PC-9 (cell line): ENCODE results near the gene NOS1AP. TPM values are rescaled to one million over a fixed set of nuclear protein-coding genes. Genes with fewer than 3 reads are reported as not detected.

Experiments
- BruUV-seq: library from RNA; stranded (reverse); fragments of 400-500 nt; replicated peaks from 2 replicates; lab custom pipeline; 2021; lab: Mats Ljungman, UMichigan
- CTCF ChIA-PET: fragments of 300-600 bp; sonication (Branson Sonifier 250); formaldehyde crosslinking; loops from one replicate; lab custom pipeline; 2022; ENCODE audit warnings: antibody characterized with exemption; lab: Charles Lee
- POLR2A ChIA-PET: fragments of 300-600 bp; sonication (Branson Sonifier 250); formaldehyde crosslinking; loops from one replicate; lab custom pipeline; 2022; ENCODE audit warnings: antibody characterized with exemption; ENCODE audit not compliant: unreplicated experiment; lab: Charles Lee
- DNase-seq, 2 experiments: peaks; one replicate each; pipeline versions ENCODE4 v3.0.0 to v3.0.0-alpha.2; 2015 to 2022; ENCODE audit warnings: mixed read lengths in 1 of 2
- H2AFZ ChIP-seq: fragments of 200-600 bp; sonication (generic); 2 replicates; pipeline ENCODE4 v1.8.1; 2017; ENCODE audit warnings: antibody characterized with exemption
- H3F3A ChIP-seq: fragments of 200-600 bp; sonication (generic); 2 replicates; pipeline ENCODE4 v1.8.1; 2017; ENCODE audit warnings: antibody characterized with exemption, mild to moderate bottlenecking, low read depth; ENCODE audit not compliant: insufficient read depth
- H3K27ac ChIP-seq: fragments of 200-600 bp; sonication (generic); 2 replicates; pipeline ENCODE4 v1.6.1; 2016; ENCODE audit warnings: mixed run types
- H3K27me3 ChIP-seq: fragments of 200-600 bp; sonication (generic); 2 replicates; pipeline ENCODE4 v1.6.1; 2016; ENCODE audit warnings: low read depth, mixed run types; ENCODE audit not compliant: insufficient read depth
- H3K36me3 ChIP-seq: fragments of 200-600 bp; sonication (generic); 2 replicates; pipeline ENCODE4 v1.6.1; 2016; ENCODE audit warnings: low read depth, mixed run types
- H3K4me1 ChIP-seq: fragments of 200-600 bp; sonication (generic); replicated peaks from 2 replicates; pipeline ENCODE4 v1.6.1; 2016; ENCODE audit warnings: mixed run types; ENCODE audit not compliant: insufficient read depth
- H3K4me2 ChIP-seq: fragments of 200-600 bp; sonication (generic); 2 replicates; pipeline ENCODE4 v1.6.1; 2017; ENCODE audit warnings: mixed run types
- H3K4me3 ChIP-seq: fragments of 200-600 bp; sonication (generic); 2 replicates; pipeline ENCODE4 v1.6.1; 2016; ENCODE audit warnings: mixed run types
- H3K79me2 ChIP-seq: fragments of 200-600 bp; sonication (generic); 2 replicates; pipeline ENCODE4 v1.6.1; 2017; ENCODE audit warnings: low read depth, mixed run types
- H3K9me2 ChIP-seq: fragments of 200-600 bp; sonication (generic); 2 replicates; pipeline ENCODE4 v1.8.1; 2017; ENCODE audit warnings: mild to moderate bottlenecking; ENCODE audit not compliant: insufficient read depth
- H3K9me3 ChIP-seq: fragments of 200-600 bp; sonication (generic); 2 replicates; pipeline ENCODE4 v1.8.1; 2016; ENCODE audit warnings: low read depth; ENCODE audit not compliant: insufficient read depth
- H4K20me1 ChIP-seq: fragments of 200-600 bp; sonication (generic); 2 replicates; pipeline ENCODE4 v1.8.1; 2017; ENCODE audit not compliant: insufficient read depth
- EZH2 ChIP-seq: fragments of 200-600 bp; sonication (generic); IDR thresholded peaks from 2 replicates; pipeline ENCODE4 v1.8.0; 2017; ENCODE audit warnings: antibody characterized with exemption, low read depth
- intact Hi-C: fragments of 100-400 bp; cut with micrococcal nuclease; formaldehyde crosslinking; loops from one replicate; pipeline ENCODE4 v1.10.0; 2022; ENCODE audit not compliant: unreplicated experiment
- total RNA-seq: library from RNA; stranded (reverse); gene quantifications from 2 replicates; pipeline ENCODE4 v1.2.3, GENCODE V29; 2021
- TF ChIP-seq, protein P1 (sequence below): fragments of 200-600 bp; sonication (generic); conservative IDR thresholded peaks from 2 replicates; pipeline ENCODE4 v1.6.1; 2017; ENCODE audit warnings: mixed run types, antibody characterized with exemption, mild to moderate bottlenecking, moderate library complexity

Gene NOS1AP
- total RNA-seq, 1 experiment from 2014 or later: 9.9 TPM

DNA sequence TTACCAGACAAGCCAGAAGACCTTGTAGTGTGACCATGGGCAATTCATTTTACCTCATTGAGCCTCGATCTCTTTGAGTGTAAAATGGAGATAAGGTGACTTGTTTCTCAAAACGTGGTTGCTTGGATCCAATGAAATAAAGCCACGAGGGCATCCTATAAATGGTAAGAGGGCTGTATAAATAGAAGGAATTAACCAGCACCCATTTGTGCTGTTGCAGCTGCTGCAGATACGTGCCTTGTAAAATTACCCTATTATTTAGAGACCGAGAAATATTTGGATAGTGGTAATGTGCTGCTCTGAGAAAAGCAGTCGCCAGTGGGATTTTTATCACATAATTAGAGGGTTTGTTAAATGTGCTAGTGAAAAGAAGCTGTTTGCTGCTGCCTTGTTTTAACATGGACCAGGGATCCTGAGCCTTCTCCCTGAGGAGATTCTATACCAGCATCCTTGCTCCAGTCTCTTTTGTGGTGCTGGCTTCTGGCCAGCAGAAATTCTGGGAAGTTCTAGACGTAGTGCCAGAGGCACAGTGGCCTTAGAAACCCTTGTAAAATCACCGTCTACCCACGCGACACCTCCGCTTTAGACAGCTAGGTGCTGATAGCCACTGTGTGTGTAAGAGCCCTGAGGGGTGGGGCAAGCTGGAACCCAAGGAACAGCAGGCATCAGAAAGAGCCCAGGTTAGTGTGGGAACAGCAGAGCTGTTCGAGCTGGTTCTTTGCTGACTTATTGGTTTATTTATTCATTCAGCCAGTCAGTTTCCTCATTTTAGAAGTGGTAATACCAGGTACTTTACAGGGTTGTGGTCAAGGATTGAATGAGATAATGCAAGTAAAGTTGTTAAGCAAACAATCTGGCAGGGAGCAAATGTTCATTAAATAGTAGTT lies 137.5 kb downstream of the NOS1AP start:
- Histone ChIP-seq H3K79me2 (peaks cover 93% of the 10 kb centered on the region), H3K36me3 (no peaks in the 10 kb centered on the region; the same call in 1 of the 2 replicates), H3F3A (peaks cover 23% of the 10 kb centered on the region), H4K20me1 (0 out of 2 replicates have a peak, but pooled peaks cover 19% of the 10 kb centered on the region), H3K9me3 (no peaks in the 10 kb centered on the region), H3K27me3 (no peaks in the 10 kb centered on the region), H3K4me1 (peaks cover 33% of the 10 kb centered on the region), H3K9me2 (no peaks in the 10 kb centered on the region), H3K4me2 (peak overlapping the region; percentile 52), H3K27ac (peak overlapping the region; percentile 60), H3K4me3 (no peak overlapping the region), H2AFZ (no peak overlapping the region)
- DNase-seq: peak in 1 of 2 experiments; percentile 97
- CTCF ChIA-PET: no interaction called here
- no peak for TF ChIP-seq EZH2
- TF ChIP-seq, protein P1, sequence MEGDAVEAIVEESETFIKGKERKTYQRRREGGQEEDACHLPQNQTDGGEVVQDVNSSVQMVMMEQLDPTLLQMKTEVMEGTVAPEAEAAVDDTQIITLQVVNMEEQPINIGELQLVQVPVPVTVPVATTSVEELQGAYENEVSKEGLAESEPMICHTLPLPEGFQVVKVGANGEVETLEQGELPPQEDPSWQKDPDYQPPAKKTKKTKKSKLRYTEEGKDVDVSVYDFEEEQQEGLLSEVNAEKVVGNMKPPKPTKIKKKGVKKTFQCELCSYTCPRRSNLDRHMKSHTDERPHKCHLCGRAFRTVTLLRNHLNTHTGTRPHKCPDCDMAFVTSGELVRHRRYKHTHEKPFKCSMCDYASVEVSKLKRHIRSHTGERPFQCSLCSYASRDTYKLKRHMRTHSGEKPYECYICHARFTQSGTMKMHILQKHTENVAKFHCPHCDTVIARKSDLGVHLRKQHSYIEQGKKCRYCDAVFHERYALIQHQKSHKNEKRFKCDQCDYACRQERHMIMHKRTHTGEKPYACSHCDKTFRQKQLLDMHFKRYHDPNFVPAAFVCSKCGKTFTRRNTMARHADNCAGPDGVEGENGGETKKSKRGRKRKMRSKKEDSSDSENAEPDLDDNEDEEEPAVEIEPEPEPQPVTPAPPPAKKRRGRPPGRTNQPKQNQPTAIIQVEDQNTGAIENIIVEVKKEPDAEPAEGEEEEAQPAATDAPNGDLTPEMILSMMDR: no peak; the same call in 1 of the 2 replicates
- POLR2A ChIA-PET: no interaction called here
- intact Hi-C loops: no loop called here
- BruUV-seq: no TSS peak

DNA sequence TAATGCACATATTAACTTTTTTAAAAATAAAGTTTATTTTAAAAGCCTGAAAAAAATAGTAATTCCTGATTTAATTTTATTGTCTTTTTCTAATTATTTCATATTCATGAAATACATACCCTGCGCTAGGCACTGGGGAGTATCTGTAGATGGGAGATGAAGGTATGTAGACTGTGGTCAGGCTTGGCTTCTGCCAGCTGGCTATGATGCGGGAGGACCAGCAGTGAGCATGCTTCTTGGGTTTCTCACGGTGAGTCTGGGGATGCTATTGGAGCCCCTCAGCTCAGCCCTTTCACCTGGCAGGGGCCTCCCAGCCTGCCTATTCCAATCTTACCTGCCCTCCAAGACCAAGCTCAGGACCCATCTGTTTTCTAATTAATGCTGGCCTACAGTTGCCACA lies 138.4 kb downstream of the NOS1AP start:
- no peaks in the 10 kb centered on the region for H3K9me2 ChIP-seq
- H3K4me3 ChIP-seq: no peak overlapping the region
- no peak overlapping the region; the same call in 1 of the 2 replicates for H3K27ac ChIP-seq
- 0 out of 2 replicates have a peak, but pooled peaks cover 19% of the 10 kb centered on the region for H4K20me1 ChIP-seq
- H3K36me3 ChIP-seq: no peaks in the 10 kb centered on the region; the same call in 1 of the 2 replicates
- H3K79me2 ChIP-seq: peaks cover 91% of the 10 kb centered on the region
- DNase-seq: no peak
- H3K9me3 ChIP-seq: no peaks in the 10 kb centered on the region
- CTCF ChIA-PET: no interaction called here
- H2AFZ ChIP-seq: no peak overlapping the region
- TF ChIP-seq EZH2: no peak
- TF ChIP-seq, protein P1: no peak
- intact Hi-C loops: no loop called here
- POLR2A ChIA-PET: no interaction called here
- no TSS peak for BruUV-seq
- H3K4me2 ChIP-seq: no peak overlapping the region
- peaks cover 38% of the 10 kb centered on the region for H3K4me1 ChIP-seq
- H3K27me3 ChIP-seq: no peaks in the 10 kb centered on the region
- H3F3A ChIP-seq: peaks cover 23% of the 10 kb centered on the region

DNA sequence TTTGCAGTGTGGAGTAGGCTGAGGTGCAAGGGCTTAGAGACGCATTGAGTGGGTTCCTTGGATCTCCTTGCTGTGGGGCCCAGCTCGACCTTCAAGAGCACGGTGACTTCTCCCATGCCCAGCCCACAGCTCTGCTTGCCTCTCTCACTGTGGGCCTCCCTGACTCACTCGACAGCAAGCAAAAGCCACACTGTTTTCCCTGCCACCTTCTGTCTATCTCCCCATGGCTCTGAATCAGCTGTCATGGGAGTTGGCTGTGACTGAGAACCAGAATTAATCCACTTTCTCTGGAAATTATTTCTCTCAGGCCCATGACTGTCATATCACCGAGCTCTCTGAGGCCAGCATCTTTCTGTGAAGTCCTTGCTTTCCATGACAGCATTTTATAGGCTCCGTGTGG lies 140.7 kb downstream of the NOS1AP start:
- Histone ChIP-seq H3K9me2 (no peaks in the 10 kb centered on the region), H3K4me1 (peaks cover 42% of the 10 kb centered on the region), H3K27ac (no peak overlapping the region), H3K9me3 (no peaks in the 10 kb centered on the region), H4K20me1 (peaks cover 33% of the 10 kb centered on the region; the same call in 1 of the 2 replicates), H3F3A (peaks cover 29% of the 10 kb centered on the region), H3K36me3 (no peaks in the 10 kb centered on the region), H3K4me3 (no peak overlapping the region), H3K79me2 (peaks cover 83% of the 10 kb centered on the region), H2AFZ (no peak overlapping the region), H3K4me2 (no peak overlapping the region), H3K27me3 (no peaks in the 10 kb centered on the region)
- TF ChIP-seq EZH2: no peak
- TF ChIP-seq, protein P1: no peak
- DNase-seq: no peak
- CTCF ChIA-PET: no interaction called here
- BruUV-seq: no TSS peak
- POLR2A ChIA-PET: no interaction called here
- intact Hi-C loops: no loop called here
